K562 (cell line): ENCODE measurements around the gene CCDC116. TPM values are rescaled to one million over a fixed set of nuclear protein-coding genes. Genes with fewer than 3 reads are reported as not detected.

Source experiments
- ATAC-seq: fragments of 200-7000 bp; cut with Tn5 transposase; 3 replicates; pipeline ENCODE4 v1.9.1; 2020; ENCODE audit warnings: moderate library complexity
- BruUV-seq: library from RNA; stranded (reverse); fragments of 400-500 nt; replicated peaks from 2 replicates; lab custom pipeline; 2021; lab: Mats Ljungman, UMichigan
- CTCF ChIA-PET: fragments of 300-600 bp; formaldehyde crosslinking; extraction: SDS; loops from one replicate; lab custom pipeline; 2021; ENCODE audit warnings: low intra/inter-chr PET ratio; lab: Yijun Ruan, JAX
- POLR2A ChIA-PET: fragments of 300-600, 350-650 bp; sonication (Branson Sonifier 250); formaldehyde crosslinking; extraction: SDS; loops from one replicate; lab custom pipeline; 2021; ENCODE audit warnings: antibody characterized with exemption, inconsistent platforms; lab: Yijun Ruan, JAX
- DNase-seq, 4 experiments: peaks; one replicate each; pipeline versions ENCODE4 v3.0.0 to v3.0.0-alpha.2; 2011 to 2018; ENCODE audit warnings: low spot score in 3 of 4, mixed read lengths in 3 of 4; ENCODE audit errors: extremely low read depth in 1 of 4
- FAIRE-seq: peaks from 2 replicates; lab custom pipeline; 2011; peaks lifted over from hg19 to GRCh38; lab: Jason Lieb, UNC
- H2AFZ ChIP-seq: 2 replicates; pipeline ENCODE4 v1.6.0; 2011; ENCODE audit warnings: low read depth, low read length, control low read depth, inconsistent platforms
- H3K27ac ChIP-seq: fragments of 200-600 bp; 3 replicates; pipeline ENCODE4 v1.8.0; 2011; ENCODE audit warnings: low read depth, mild to moderate bottlenecking, control low read depth, inconsistent platforms, low read length, moderate library complexity, mixed read lengths; ENCODE audit errors: extremely low read depth
- H3K27me3 ChIP-seq, 2 experiments: fragments of 300-600 bp in 1 of 2; 2 replicates in 1 of 2; 3 replicates in 1 of 2; pipeline versions ENCODE4 v1.6.0 to v1.8.0; 2011; ENCODE audit warnings: inconsistent platforms in 2 of 2, low read length in 2 of 2, mild to moderate bottlenecking in 1 of 2, mixed read lengths in 1 of 2, moderate library complexity in 1 of 2; ENCODE audit not compliant: control insufficient read depth in 2 of 2, insufficient read depth in 2 of 2
- H3K36me3 ChIP-seq: fragments of 300-600 bp; 3 replicates; pipeline ENCODE4 v1.8.0; 2011; ENCODE audit warnings: mild to moderate bottlenecking, low read length, inconsistent platforms; ENCODE audit not compliant: control insufficient read depth, insufficient read depth
- H3K4me1 ChIP-seq, 2 experiments: fragments of 200-600 bp in 1 of 2; replicated peaks in 1 of 2; 2 replicates in 1 of 2; 3 replicates in 1 of 2; pipeline versions ENCODE4 v1.5.1 to v1.8.0; 2011; ENCODE audit warnings: inconsistent platforms in 2 of 2, low read length in 2 of 2, mild to moderate bottlenecking in 1 of 2, mixed read lengths in 1 of 2, moderate library complexity in 1 of 2; ENCODE audit not compliant: control insufficient read depth in 2 of 2, insufficient read depth in 2 of 2
- H3K4me2 ChIP-seq: 2 replicates; pipeline ENCODE4 v1.6.1; 2011; ENCODE audit warnings: low read length, control low read depth, inconsistent platforms, mixed read lengths; ENCODE audit not compliant: insufficient read depth
- H3K4me3 ChIP-seq: fragments of 200-600 bp; sonication (generic), shearing (Covaris generic); 2 replicates; pipeline ENCODE4 v1.5.1; 2016; ENCODE audit warnings: control low read depth, inconsistent platforms
- H3K79me2 ChIP-seq: fragments of 200-600 bp; 3 replicates; pipeline ENCODE4 v1.8.0; 2011; ENCODE audit warnings: low read length, inconsistent platforms; ENCODE audit not compliant: control insufficient read depth, insufficient read depth
- H3K9ac ChIP-seq, 2 experiments: 2 replicates each; pipeline versions ENCODE4 v1.6.0 to v1.6.1; 2011; ENCODE audit warnings: low read depth in 2 of 2, low read length in 2 of 2, control low read depth in 1 of 2, inconsistent platforms in 1 of 2, mild to moderate bottlenecking in 1 of 2, mixed read lengths in 1 of 2; ENCODE audit not compliant: insufficient read depth in 1 of 2
- H3K9me1 ChIP-seq: one replicate; pipeline ENCODE4 v1.6.0; 2011; ENCODE audit warnings: inconsistent platforms, mild to moderate bottlenecking, low read length, moderate library complexity; ENCODE audit not compliant: control insufficient read depth, insufficient read depth
- H3K9me3 ChIP-seq: replicated peaks from 2 replicates; pipeline ENCODE4 v1.5.1; 2011; ENCODE audit warnings: low read depth, low read length, inconsistent platforms; ENCODE audit not compliant: control insufficient read depth, insufficient read depth
- H4K20me1 ChIP-seq: replicated peaks from 2 replicates; pipeline ENCODE4 v1.6.1; 2011; ENCODE audit warnings: low read length, inconsistent platforms, mixed read lengths; ENCODE audit not compliant: control insufficient read depth, insufficient read depth
- ARID3A ChIP-seq: IDR thresholded peaks from 2 replicates; pipeline ENCODE4 v1.6.1; 2012; ENCODE audit warnings: low read depth, low read length, improper control_type of control experiment, borderline replicate concordance
- CHCHD3 ChIP-seq: fragments of 250-450 bp; sonication (Bioruptor Pico); IDR thresholded peaks from 2 replicates; pipeline ENCODE4 v2.1.2; 2022; ENCODE audit warnings: mild to moderate bottlenecking
- GTF2F1 ChIP-seq: IDR thresholded peaks from 2 replicates; pipeline ENCODE4 v1.6.1; 2011; ENCODE audit warnings: low read depth, low read length, improper control_type of control experiment
- NELFE ChIP-seq: IDR thresholded peaks from 2 replicates; pipeline ENCODE4 v1.6.1; 2011; ENCODE audit warnings: mild to moderate bottlenecking; ENCODE audit not compliant: insufficient read depth, insufficient read length
- RAD21 ChIP-seq, 2 experiments: fragments of 250-450 bp in 1 of 2; fragments of 450-650 bp in 1 of 2; sonication (Bioruptor Pico) in 1 of 2; formaldehyde crosslinking in 1 of 2; IDR thresholded peaks in 1 of 2; conservative IDR thresholded peaks in 1 of 2; 2 replicates each; pipeline versions ENCODE4 v1.4.0 to v1.8.0; 2020 to 2022; ENCODE audit warnings: mild to moderate bottlenecking in 2 of 2, moderate library complexity in 1 of 2
- RNF2 ChIP-seq: sonication (generic); IDR thresholded peaks from 2 replicates; pipeline ENCODE4 v1.6.1; 2016
- SIRT6 ChIP-seq: IDR thresholded peaks from one replicate; pipeline ENCODE4 v1.6.1; 2012; ENCODE audit warnings: low read depth, mild to moderate bottlenecking, control low read depth, inconsistent platforms, low read length, moderate library complexity
- SP2 ChIP-seq: IDR thresholded peaks from 2 replicates; pipeline ENCODE4 v1.6.1; 2011; ENCODE audit warnings: mild to moderate bottlenecking, low read depth, low read length, moderate library complexity; ENCODE audit not compliant: poor library complexity, severe bottlenecking; ENCODE audit errors: extremely low read depth
- ZBTB11 ChIP-seq, 3 experiments: fragments of 200-800 bp in 1 of 3; fragments of 250-450 bp in 1 of 3; fragments of 450-650 bp in 1 of 3; sonication (Bioruptor Pico) in 1 of 3; sonication (Bioruptor generic) in 1 of 3; formaldehyde crosslinking in 1 of 3; IDR thresholded peaks; 2 replicates each; pipeline versions ENCODE4 v1.6.1 to v1.8.0; 2016 to 2022; ENCODE audit warnings: mild to moderate bottlenecking in 2 of 3, missing genetic modification characterization in 2 of 3, missing compliant biosample characterization in 1 of 3, moderate library complexity in 1 of 3
- ZBTB7A ChIP-seq: IDR thresholded peaks from 2 replicates; pipeline ENCODE4 v1.6.1; 2011; ENCODE audit warnings: low read depth, mild to moderate bottlenecking, low read length, moderate library complexity, borderline replicate concordance; ENCODE audit not compliant: control insufficient read depth
- ZNF507 ChIP-seq: conservative IDR thresholded peaks from 2 replicates; pipeline ENCODE4 v1.6.1; 2017; ENCODE audit warnings: missing genetic modification characterization, missing compliant biosample characterization
- ZNF583 ChIP-seq: fragments of 250-450 bp; sonication (Bioruptor Pico); IDR thresholded peaks from 2 replicates; pipeline ENCODE4 v1.4.0; 2020
- WGBS: fragments of 100-300 bp; shearing (Covaris generic); methylation state at CpG from one replicate; pipeline ENCODE4 v1.1.6; 2016; ENCODE audit warnings: low coverage, mixed read lengths; ENCODE audit not compliant: insufficient coverage; ENCODE audit errors: missing lambda C conversion rate; 5-methylcytosine and 5-hydroxymethylcytosine counted together
- in situ Hi-C: fragments of 300-500 bp; cut with MboI; formaldehyde crosslinking; loops from 4 replicates; pipeline ENCODE4 v1.15.0; 2018; ENCODE audit warnings: inconsistent platforms, mixed read lengths
- intact Hi-C: fragments of 100-400 bp; cut with micrococcal nuclease; formaldehyde crosslinking; loops from 2 replicates; pipeline ENCODE4 v1.14.2; 2022
- polyA plus RNA-seq, 8 experiments: library from polyadenylated mRNA; depleted of rRNA in 4 of 8; stranded (reverse) in 5 of 8; unstranded in 3 of 8; fragments of >200 nt; fragmentation: Nextera tagmentation in 2 of 8; fragmentation: Illumina TruSeq in 1 of 8; extraction: Ambion mirVana in 2 of 8; extraction: Trizol in 1 of 8; gene quantifications; 2 replicates each; pipeline versions ENCODE4 v1.2.1 to v1.2.3, GENCODE V29; 2011 to 2014; ENCODE audit warnings: inconsistent platforms in 1 of 8, missing spikeins in 1 of 8
- total RNA-seq, 7 experiments: library from RNA; depleted of rRNA in 6 of 7; stranded (reverse); fragments of >200 nt in 6 of 7; fragmentation: Illumina TruSeq in 2 of 7; extraction: Trizol in 2 of 7; gene quantifications; 2 replicates each; pipeline versions ENCODE4 v1.2.1 to v1.2.3, GENCODE V29; 2011 to 2021; ENCODE audit warnings: low replicate concordance in 1 of 7
- TF ChIP-seq, protein P1 (sequence below): fragments of 450-650 bp; IDR thresholded peaks from 2 replicates; pipeline ENCODE4 v1.6.1; 2018; ENCODE audit not compliant: partially characterized antibody

Gene CCDC116
- total and polyA plus RNA-seq, 9 of the 15 experiments (the other 6 are each of a cell fraction or from before 2014, with no cell fraction given), result 1.6 to 11.3 (median 4.7) TPM

GRCh38 chr22:21663738-21664137 lies 31.2 kb downstream of the CCDC116 start:
- no peak overlapping the region for H3K4me2 ChIP-seq
- no peak overlapping the region for H3K27ac ChIP-seq
- ATAC-seq (no peak), FAIRE-seq (no peak), DNase-seq (no peak)
- peak overlapping the region; percentile 27 for H2AFZ ChIP-seq
- POLR2A ChIA-PET, result interaction anchor here (0.7 to 8.9 kb wide), 9 partner anchors 11 to 79 kb away, joined by 3 to 167 read pairs (median 9); partner anchors contain the start of genes SDF2L1 and YDJC
- no peak overlapping the region for H3K4me3 ChIP-seq
- WGBS, result 52% methylated on average over 2 of the region's 2 CpGs
- peaks cover 4% of the 10 kb centered on the region; the same call in 1 of the 3 replicates for H3K36me3 ChIP-seq
- BruUV-seq, result no TSS peak
- intact Hi-C loops, result no loop called here
- no peak overlapping the region; a peak in 1 of 4 replicates for H3K9ac ChIP-seq
- peaks cover 14 to 32% of the 10 kb centered on the region in 2 experiments; a peak in 4 of 5 replicates for H3K4me1 ChIP-seq
- no peaks in the 10 kb centered on the region for H4K20me1 ChIP-seq
- no peaks in the 10 kb centered on the region for H3K27me3 ChIP-seq
- in situ Hi-C loops, result loop anchor here (25.0 kb wide), 1 partner anchor 1326 kb away; no protein-coding TSS in a partner anchor
- peaks cover 8% of the 10 kb centered on the region for H3K9me1 ChIP-seq
- 0 out of 2 replicates have a peak, but pooled peaks cover 2% of the 10 kb centered on the region for H3K9me3 ChIP-seq
- CTCF ChIA-PET, result no interaction called here
- H3K79me2 ChIP-seq, result peaks cover 23% of the 10 kb centered on the region
- TF ChIP-seq RNF2 (no peak), SP2 (peak; percentile 7), GTF2F1 (no peak), ZBTB7A (no peak), NELFE (no peak), ARID3A (no peak), ZNF507 (tag) (no peak), RAD21 (CRISPR knock-in tag; conservative IDR thresholded peaks at IDR 0.05 in 1 of 2, IDR thresholded peaks at IDR 0.05 in 1 of 2) (no peak), ZBTB11 (CRISPR knock-in tag; IDR thresholded peaks at IDR 0.05) (no peak), CHCHD3 (no peak), ZNF583 (CRISPR knock-in tag) (no peak), SIRT6 (no peak)
- TF ChIP-seq, protein P1, sequence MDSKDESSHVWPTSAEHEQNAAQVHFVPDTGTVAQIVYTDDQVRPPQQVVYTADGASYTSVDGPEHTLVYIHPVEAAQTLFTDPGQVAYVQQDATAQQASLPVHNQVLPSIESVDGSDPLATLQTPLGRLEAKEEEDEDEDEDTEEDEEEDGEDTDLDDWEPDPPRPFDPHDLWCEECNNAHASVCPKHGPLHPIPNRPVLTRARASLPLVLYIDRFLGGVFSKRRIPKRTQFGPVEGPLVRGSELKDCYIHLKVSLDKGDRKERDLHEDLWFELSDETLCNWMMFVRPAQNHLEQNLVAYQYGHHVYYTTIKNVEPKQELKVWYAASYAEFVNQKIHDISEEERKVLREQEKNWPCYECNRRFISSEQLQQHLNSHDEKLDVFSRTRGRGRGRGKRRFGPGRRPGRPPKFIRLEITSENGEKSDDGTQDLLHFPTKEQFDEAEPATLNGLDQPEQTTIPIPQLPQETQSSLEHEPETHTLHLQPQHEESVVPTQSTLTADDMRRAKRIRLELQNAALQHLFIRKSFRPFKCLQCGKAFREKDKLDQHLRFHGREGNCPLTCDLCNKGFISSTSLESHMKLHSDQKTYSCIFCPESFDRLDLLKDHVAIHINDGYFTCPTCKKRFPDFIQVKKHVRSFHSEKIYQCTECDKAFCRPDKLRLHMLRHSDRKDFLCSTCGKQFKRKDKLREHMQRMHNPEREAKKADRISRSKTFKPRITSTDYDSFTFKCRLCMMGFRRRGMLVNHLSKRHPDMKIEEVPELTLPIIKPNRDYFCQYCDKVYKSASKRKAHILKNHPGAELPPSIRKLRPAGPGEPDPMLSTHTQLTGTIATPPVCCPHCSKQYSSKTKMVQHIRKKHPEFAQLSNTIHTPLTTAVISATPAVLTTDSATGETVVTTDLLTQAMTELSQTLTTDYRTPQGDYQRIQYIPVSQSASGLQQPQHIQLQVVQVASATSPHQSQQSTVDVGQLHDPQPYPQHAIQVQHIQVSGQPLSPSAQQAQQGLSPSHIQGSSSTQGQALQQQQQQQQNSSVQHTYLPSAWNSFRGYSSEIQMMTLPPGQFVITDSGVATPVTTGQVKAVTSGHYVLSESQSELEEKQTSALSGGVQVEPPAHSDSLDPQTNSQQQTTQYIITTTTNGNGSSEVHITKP, result no peak
